Chondrocyte (in vitro differentiated cells): ENCODE results near the gene LSM14B. TPM values are rescaled to one million over a fixed set of nuclear protein-coding genes. Genes with fewer than 3 reads are reported as not detected.

Source experiments
- DNase-seq: peaks from one replicate; pipeline ENCODE4 v3.0.0; 2021; ENCODE audit warnings: mixed read lengths, low spot score
- H3K27ac Mint-ChIP-seq: one replicate; pipeline ENCODE4 v1.8.0; 2021; ENCODE audit warnings: mild to moderate bottlenecking, moderate library complexity, mixed read lengths; ENCODE audit not compliant: unreplicated experiment
- H3K27me3 Mint-ChIP-seq: 2 replicates; pipeline ENCODE4 v1.8.0; 2021; ENCODE audit warnings: low read depth, mixed read lengths
- H3K36me3 Mint-ChIP-seq: 2 replicates; pipeline ENCODE4 v1.8.0; 2021; ENCODE audit warnings: low read depth, mixed read lengths
- H3K4me1 Mint-ChIP-seq: 2 replicates; pipeline ENCODE4 v1.8.0; 2021; ENCODE audit warnings: low read depth, mild to moderate bottlenecking, mixed read lengths
- H3K4me3 Mint-ChIP-seq: one replicate; pipeline ENCODE4 v1.8.0; 2021; ENCODE audit warnings: mild to moderate bottlenecking, moderate library complexity, mixed read lengths; ENCODE audit not compliant: unreplicated experiment
- H3K9me3 Mint-ChIP-seq: 2 replicates; pipeline ENCODE4 v1.8.0; 2021; ENCODE audit warnings: low read depth, mixed read lengths
- total RNA-seq: library from RNA; stranded (reverse); gene quantifications from 3 replicates; pipeline ENCODE4 v1.2.1, GENCODE V29; 2021
- TF ChIP-seq, protein P1 (sequence below): fragments of 200-600 bp; sonication (generic); IDR thresholded peaks from 2 replicates; pipeline ENCODE4 v1.5.0; 2021; ENCODE audit warnings: antibody characterized with exemption, mild to moderate bottlenecking, moderate library complexity

The LSM14B gene
- total RNA-seq, 1 donor from 2014 or later: 48.6 TPM

GRCh38 chr20:62131560-62132320 is 9.5 kb downstream of the LSM14B start:
- TF ChIP-seq, protein P1, sequence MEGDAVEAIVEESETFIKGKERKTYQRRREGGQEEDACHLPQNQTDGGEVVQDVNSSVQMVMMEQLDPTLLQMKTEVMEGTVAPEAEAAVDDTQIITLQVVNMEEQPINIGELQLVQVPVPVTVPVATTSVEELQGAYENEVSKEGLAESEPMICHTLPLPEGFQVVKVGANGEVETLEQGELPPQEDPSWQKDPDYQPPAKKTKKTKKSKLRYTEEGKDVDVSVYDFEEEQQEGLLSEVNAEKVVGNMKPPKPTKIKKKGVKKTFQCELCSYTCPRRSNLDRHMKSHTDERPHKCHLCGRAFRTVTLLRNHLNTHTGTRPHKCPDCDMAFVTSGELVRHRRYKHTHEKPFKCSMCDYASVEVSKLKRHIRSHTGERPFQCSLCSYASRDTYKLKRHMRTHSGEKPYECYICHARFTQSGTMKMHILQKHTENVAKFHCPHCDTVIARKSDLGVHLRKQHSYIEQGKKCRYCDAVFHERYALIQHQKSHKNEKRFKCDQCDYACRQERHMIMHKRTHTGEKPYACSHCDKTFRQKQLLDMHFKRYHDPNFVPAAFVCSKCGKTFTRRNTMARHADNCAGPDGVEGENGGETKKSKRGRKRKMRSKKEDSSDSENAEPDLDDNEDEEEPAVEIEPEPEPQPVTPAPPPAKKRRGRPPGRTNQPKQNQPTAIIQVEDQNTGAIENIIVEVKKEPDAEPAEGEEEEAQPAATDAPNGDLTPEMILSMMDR: no peak
- Mint-ChIP-seq H3K9me3 (no peaks in the 10 kb centered on the region), H3K27ac (no peak overlapping the region), H3K36me3 (peaks cover 46% of the 10 kb centered on the region), H3K4me1 (no peaks in the 10 kb centered on the region), H3K4me3 (no peak overlapping the region), H3K27me3 (no peaks in the 10 kb centered on the region)
- no peak for DNase-seq

- H3K27me3 Mint-ChIP-seq: no peaks in the 10 kb centered on the region
- no peak overlapping the region for H3K4me3 Mint-ChIP-seq
- DNase-seq: no peak
- H3K9me3 Mint-ChIP-seq: no peaks in the 10 kb centered on the region
- H3K27ac Mint-ChIP-seq: no peak overlapping the region
- TF ChIP-seq, protein P1: no peak
- H3K36me3 Mint-ChIP-seq: peaks cover 51% of the 10 kb centered on the region
- H3K4me1 Mint-ChIP-seq: no peaks in the 10 kb centered on the region
Measured at GRCh38 chr20:62132421-62132820, 10.1 kb downstream of the LSM14B start.

DNA sequence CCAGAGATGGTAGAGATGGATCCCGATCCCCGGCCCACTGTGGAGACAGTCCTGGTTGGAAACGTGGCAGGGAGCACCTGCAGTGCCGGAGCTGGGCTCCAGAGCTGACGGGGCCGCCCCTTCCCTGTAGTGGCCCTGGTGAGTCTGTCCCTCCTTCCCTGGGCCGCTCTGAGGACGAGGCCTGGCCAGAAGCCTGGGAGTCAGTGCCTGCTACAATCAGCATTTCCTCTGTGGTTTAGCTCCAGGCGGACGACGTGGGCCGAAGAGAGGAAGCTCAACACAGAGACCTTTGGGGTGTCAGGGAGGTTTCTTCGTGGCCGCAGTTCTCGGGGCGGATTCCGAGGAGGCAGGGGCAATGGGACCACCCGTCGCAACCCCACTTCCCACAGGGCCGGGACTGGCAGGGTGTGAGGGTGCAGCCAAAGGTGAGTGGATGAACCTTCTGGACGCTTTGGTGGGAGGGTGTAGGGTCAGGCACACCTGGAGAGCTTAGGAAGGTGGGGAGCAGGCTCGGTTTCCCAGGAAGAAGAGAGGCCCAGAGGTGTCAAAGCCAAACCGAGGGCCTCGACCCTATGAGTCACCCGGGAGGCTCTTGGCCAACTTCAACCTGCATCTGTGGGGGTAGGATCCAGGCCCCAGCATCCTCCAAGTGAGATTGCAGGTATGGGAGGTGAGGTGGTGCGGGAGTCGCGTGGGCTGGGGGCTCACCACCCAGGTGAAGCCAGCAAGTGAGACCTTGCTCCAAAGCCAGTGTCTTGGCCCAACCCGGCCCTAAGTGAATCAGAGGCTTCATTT is 11.0 kb downstream of the LSM14B start:
- no peaks in the 10 kb centered on the region for H3K4me1 Mint-ChIP-seq
- H3K4me3 Mint-ChIP-seq: no peak overlapping the region
- no peaks in the 10 kb centered on the region for H3K9me3 Mint-ChIP-seq
- no peak overlapping the region for H3K27ac Mint-ChIP-seq
- H3K36me3 Mint-ChIP-seq: peaks cover 51% of the 10 kb centered on the region
- TF ChIP-seq, protein P1: no peak
- no peak for DNase-seq
- H3K27me3 Mint-ChIP-seq: no peaks in the 10 kb centered on the region

DNA sequence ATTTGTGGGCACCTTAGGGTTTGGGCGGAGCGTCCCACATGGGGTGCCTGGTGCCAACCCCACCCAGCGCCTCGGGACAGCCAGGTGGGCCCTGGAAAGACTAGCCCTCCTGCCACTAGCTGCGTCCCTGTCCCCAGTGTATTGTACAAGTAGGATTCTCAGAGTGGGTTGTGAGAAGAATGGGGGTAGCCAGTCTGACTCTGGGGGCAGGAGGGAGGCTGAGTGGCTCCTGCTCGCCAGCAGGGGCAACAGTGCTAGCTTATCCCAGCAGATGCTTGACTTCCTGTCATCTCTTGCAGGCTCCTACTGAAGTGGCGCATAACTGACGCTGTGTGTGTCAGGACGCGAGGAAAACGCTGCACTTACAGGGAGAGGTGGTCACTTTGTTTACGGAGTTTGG is 11.6 kb downstream of the LSM14B start:
- DNase-seq: no peak
- no peak overlapping the region for H3K4me3 Mint-ChIP-seq
- H3K36me3 Mint-ChIP-seq: peaks cover 54% of the 10 kb centered on the region
- H3K27ac Mint-ChIP-seq: peak overlapping the region; percentile 51
- no peaks in the 10 kb centered on the region for H3K27me3 Mint-ChIP-seq
- no peaks in the 10 kb centered on the region for H3K9me3 Mint-ChIP-seq
- no peaks in the 10 kb centered on the region for H3K4me1 Mint-ChIP-seq
- TF ChIP-seq, protein P1: peak; percentile 28

DNA sequence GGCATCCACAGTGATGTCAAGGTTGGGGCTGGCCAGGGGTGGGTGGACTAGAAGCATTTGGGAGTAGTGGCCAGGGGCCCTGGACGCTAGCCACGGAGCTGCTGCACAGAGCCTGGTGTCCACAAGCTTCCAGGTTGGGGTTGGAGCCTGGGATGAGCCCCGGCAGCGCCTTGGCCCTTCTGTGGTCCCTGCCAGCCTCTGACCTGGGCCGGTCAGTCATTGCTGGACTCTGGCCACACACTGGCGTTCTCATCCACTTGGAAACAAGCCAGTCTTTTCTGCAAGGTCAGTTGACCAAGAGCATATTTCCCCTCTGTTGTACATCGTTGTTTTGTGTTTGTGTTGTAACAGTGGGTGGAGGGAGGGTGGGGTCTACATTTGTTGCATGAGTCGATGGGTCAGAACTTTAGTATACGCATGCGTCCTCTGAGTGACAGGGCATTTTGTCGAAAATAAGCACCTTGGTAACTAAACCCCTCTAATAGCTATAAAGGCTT is 12.5 kb downstream of the LSM14B start:
- peaks cover 54% of the 10 kb centered on the region for H3K36me3 Mint-ChIP-seq
- H3K27ac Mint-ChIP-seq: peak overlapping the region; percentile 12
- no peak overlapping the region for H3K4me3 Mint-ChIP-seq

More for the DNA sequence above, 12.5 kb downstream of the LSM14B start:
- no peaks in the 10 kb centered on the region for H3K9me3 Mint-ChIP-seq
- no peaks in the 10 kb centered on the region for H3K4me1 Mint-ChIP-seq
- H3K27me3 Mint-ChIP-seq: no peaks in the 10 kb centered on the region
- DNase-seq: no peak
- TF ChIP-seq, protein P1: no peak
